Measurements from ENCODE around the gene BCDIN3D. TPM values are rescaled to one million over a fixed set of nuclear protein-coding genes. Genes with fewer than 3 reads are reported as not detected.

Gene BCDIN3D
- 1 to 10 TPM; 8.2 to 8.3 TPM for total RNA-seq

GRCh38 chr12:49842519-49843352 is at the start of gene BCDIN3D:
BCDIN3D (minus strand) TSS chr12:49843106; CDS start chr12:49843087, 19 bp downstream.
- peaks cover 4% of the 10 kb centered on the region for H3K36me3 Mint-ChIP-seq
- CTCF ChIA-PET = interaction anchor here (0.7 to 2.6 kb wide), 10 partner anchors 10 to 228 kb away, joined by 3 to 10 read pairs (median 4); partner anchors contain the start of genes NCKAP5L and TMBIM6
- H3K9me3 Mint-ChIP-seq (ENCODE audit: low read depth) = no peaks in the 10 kb centered on the region
- H3K27ac Mint-ChIP-seq = peak within 1 kb of the TSS; percentile 90
- H3K4me3 Mint-ChIP-seq = peak within 1 kb of the TSS; percentile 91
- DNase-seq (peak; percentile 94), ATAC-seq (peak; percentile 96)
- H3K4me1 Mint-ChIP-seq = peaks cover 37% of the 10 kb centered on the region
- no peaks in the 10 kb centered on the region for H3K27me3 Mint-ChIP-seq

GRCh38 chr12:49892084-49892731 is 49.3 kb upstream of the BCDIN3D start:
- H3K36me3 Mint-ChIP-seq = no peaks in the 10 kb centered on the region
- CTCF ChIA-PET = interaction anchor here (0.8 to 0.9 kb wide), 2 partner anchors 53 to 75 kb away, joined by 3 read pairs; no protein-coding TSS in a partner anchor
- DNase-seq (no peak), ATAC-seq (no peak)
- H3K4me1 Mint-ChIP-seq = no peaks in the 10 kb centered on the region
- no peak overlapping the region for H3K4me3 Mint-ChIP-seq
- peaks cover 8% of the 10 kb centered on the region for H3K27me3 Mint-ChIP-seq
- no peak overlapping the region for H3K27ac Mint-ChIP-seq
- H3K9me3 Mint-ChIP-seq (ENCODE audit: low read depth) = no peaks in the 10 kb centered on the region

- H3K36me3 Mint-ChIP-seq = no peaks in the 10 kb centered on the region
- no peak overlapping the region for H3K27ac Mint-ChIP-seq
- H3K4me3 Mint-ChIP-seq = no peak overlapping the region
- CTCF ChIA-PET = interaction anchor here (0.8 kb wide), 1 partner anchor 53 kb away, joined by 3 read pairs; no protein-coding TSS in a partner anchor
- DNase-seq (no peak), ATAC-seq (no peak)
- H3K4me1 Mint-ChIP-seq = no peaks in the 10 kb centered on the region
- H3K9me3 Mint-ChIP-seq (ENCODE audit: low read depth) = no peaks in the 10 kb centered on the region
- H3K27me3 Mint-ChIP-seq = peaks cover 8% of the 10 kb centered on the region
Observed at GRCh38 chr12:49891476-49891875, 48.6 kb upstream of the BCDIN3D start.

- CTCF ChIA-PET = no interaction called here
- H3K27ac Mint-ChIP-seq = no peak overlapping the region
- ATAC-seq (no peak), DNase-seq (no peak)
- H3K9me3 Mint-ChIP-seq (ENCODE audit: low read depth) = no peaks in the 10 kb centered on the region
- no peak overlapping the region for H3K4me3 Mint-ChIP-seq
- H3K36me3 Mint-ChIP-seq = no peaks in the 10 kb centered on the region
- H3K4me1 Mint-ChIP-seq = no peaks in the 10 kb centered on the region
- H3K27me3 Mint-ChIP-seq = peaks cover 8% of the 10 kb centered on the region
Observed at GRCh38 chr12:49891012-49891411, 48.1 kb upstream of the BCDIN3D start.

- no peak overlapping the region for H3K4me3 Mint-ChIP-seq
- CTCF ChIA-PET = interaction anchor here (1.8 kb wide), 1 partner anchor 77 kb away, joined by 6 read pairs; no protein-coding TSS in a partner anchor
- DNase-seq = no peak
- ATAC-seq = no peak
- no peaks in the 10 kb centered on the region for H3K9me3 Mint-ChIP-seq (ENCODE audit: low read depth)
- H3K27me3 Mint-ChIP-seq = peaks cover 8% of the 10 kb centered on the region
- H3K36me3 Mint-ChIP-seq = no peaks in the 10 kb centered on the region
- H3K4me1 Mint-ChIP-seq = no peaks in the 10 kb centered on the region
- H3K27ac Mint-ChIP-seq = no peak overlapping the region
Observed at GRCh38 chr12:49890096-49890461, 47.2 kb upstream of the BCDIN3D start.

- no peaks in the 10 kb centered on the region for H3K4me1 Mint-ChIP-seq
- no peak overlapping the region for H3K4me3 Mint-ChIP-seq
- H3K27me3 Mint-ChIP-seq = peaks cover 8% of the 10 kb centered on the region
- CTCF ChIA-PET = interaction anchor here (1.1 to 1.8 kb wide), 2 partner anchors 23 to 78 kb away, joined by 3 to 6 read pairs; no protein-coding TSS in a partner anchor
- DNase-seq (no peak), ATAC-seq (no peak)
- no peaks in the 10 kb centered on the region for H3K36me3 Mint-ChIP-seq
- no peak overlapping the region for H3K27ac Mint-ChIP-seq
- no peaks in the 10 kb centered on the region for H3K9me3 Mint-ChIP-seq (ENCODE audit: low read depth)
Observed at GRCh38 chr12:49889361-49890095, 46.6 kb upstream of the BCDIN3D start.

- Mint-ChIP-seq H3K27ac (no peak overlapping the region), H3K9me3 (ENCODE audit: low read depth) (no peaks in the 10 kb centered on the region), H3K4me1 (no peaks in the 10 kb centered on the region), H3K27me3 (peaks cover 9% of the 10 kb centered on the region), H3K36me3 (no peaks in the 10 kb centered on the region), H3K4me3 (no peak overlapping the region)
- CTCF ChIA-PET = interaction anchor here (1.1 to 1.8 kb wide), 2 partner anchors 22 to 79 kb away, joined by 3 to 6 read pairs; no protein-coding TSS in a partner anchor
- DNase-seq (no peak), ATAC-seq (no peak)
Observed at GRCh38 chr12:49888461-49889151, 45.7 kb upstream of the BCDIN3D start.

GRCh38 chr12:49887536-49888401 is 44.9 kb upstream of the BCDIN3D start:
- DNase-seq (no peak), ATAC-seq (no peak)
- H3K4me3 Mint-ChIP-seq = no peak overlapping the region
- no peaks in the 10 kb centered on the region for H3K9me3 Mint-ChIP-seq (ENCODE audit: low read depth)
- H3K36me3 Mint-ChIP-seq = no peaks in the 10 kb centered on the region
- peaks cover 8% of the 10 kb centered on the region for H3K27me3 Mint-ChIP-seq
- CTCF ChIA-PET = no interaction called here
- no peaks in the 10 kb centered on the region for H3K4me1 Mint-ChIP-seq
- H3K27ac Mint-ChIP-seq = no peak overlapping the region

GRCh38 chr12:49887091-49887490 is 44.2 kb upstream of the BCDIN3D start:
- CTCF ChIA-PET = no interaction called here
- H3K27me3 Mint-ChIP-seq = peaks cover 5% of the 10 kb centered on the region

GRCh38 chr12:49885663-49886461 is 43.0 kb upstream of the BCDIN3D start:
- Mint-ChIP-seq H3K27ac (no peak overlapping the region), H3K4me1 (no peaks in the 10 kb centered on the region)
- CTCF ChIA-PET = no interaction called here

More at GRCh38 chr12:49887091-49887490, 44.2 kb upstream of the BCDIN3D start:
- Mint-ChIP-seq H3K27ac (no peak overlapping the region), H3K36me3 (no peaks in the 10 kb centered on the region), H3K9me3 (ENCODE audit: low read depth) (no peaks in the 10 kb centered on the region), H3K4me3 (no peak overlapping the region), H3K4me1 (no peaks in the 10 kb centered on the region)
- DNase-seq = no peak
- no peak for ATAC-seq

GRCh38 chr12:49885118-49885517 is 42.2 kb upstream of the BCDIN3D start:
- H3K4me1 Mint-ChIP-seq = no peaks in the 10 kb centered on the region
- H3K9me3 Mint-ChIP-seq (ENCODE audit: low read depth) = peaks cover 6% of the 10 kb centered on the region
- H3K36me3 Mint-ChIP-seq = no peaks in the 10 kb centered on the region
- no peak for ATAC-seq
- DNase-seq = no peak
- no peak overlapping the region for H3K4me3 Mint-ChIP-seq
- H3K27me3 Mint-ChIP-seq = peaks cover 3% of the 10 kb centered on the region
- H3K27ac Mint-ChIP-seq = no peak overlapping the region
- CTCF ChIA-PET = no interaction called here

More at GRCh38 chr12:49885663-49886461, 43.0 kb upstream of the BCDIN3D start:
- ATAC-seq (no peak), DNase-seq (no peak)
- peaks cover 3% of the 10 kb centered on the region for H3K27me3 Mint-ChIP-seq
- no peaks in the 10 kb centered on the region for H3K36me3 Mint-ChIP-seq
- no peak overlapping the region for H3K4me3 Mint-ChIP-seq
- H3K9me3 Mint-ChIP-seq (ENCODE audit: low read depth) = no peaks in the 10 kb centered on the region
